HG03135 (cell line): ENCODE measurements around the gene PIEZO1.
"Not testable (repeated sequence)": the region's sequence is repeated elsewhere in the genome, so short reads cannot be mapped to it uniquely, and the experiment has no call there.

ENCODE experiments used
- ATAC-seq: cut with Tn5 transposase; IDR thresholded peaks from one replicate; pipeline ENCODE4 v1.9.1; 2021; ENCODE audit warnings: mild to moderate bottlenecking, moderate library complexity; ENCODE audit not compliant: unreplicated experiment

PIEZO1 gene, protein sequence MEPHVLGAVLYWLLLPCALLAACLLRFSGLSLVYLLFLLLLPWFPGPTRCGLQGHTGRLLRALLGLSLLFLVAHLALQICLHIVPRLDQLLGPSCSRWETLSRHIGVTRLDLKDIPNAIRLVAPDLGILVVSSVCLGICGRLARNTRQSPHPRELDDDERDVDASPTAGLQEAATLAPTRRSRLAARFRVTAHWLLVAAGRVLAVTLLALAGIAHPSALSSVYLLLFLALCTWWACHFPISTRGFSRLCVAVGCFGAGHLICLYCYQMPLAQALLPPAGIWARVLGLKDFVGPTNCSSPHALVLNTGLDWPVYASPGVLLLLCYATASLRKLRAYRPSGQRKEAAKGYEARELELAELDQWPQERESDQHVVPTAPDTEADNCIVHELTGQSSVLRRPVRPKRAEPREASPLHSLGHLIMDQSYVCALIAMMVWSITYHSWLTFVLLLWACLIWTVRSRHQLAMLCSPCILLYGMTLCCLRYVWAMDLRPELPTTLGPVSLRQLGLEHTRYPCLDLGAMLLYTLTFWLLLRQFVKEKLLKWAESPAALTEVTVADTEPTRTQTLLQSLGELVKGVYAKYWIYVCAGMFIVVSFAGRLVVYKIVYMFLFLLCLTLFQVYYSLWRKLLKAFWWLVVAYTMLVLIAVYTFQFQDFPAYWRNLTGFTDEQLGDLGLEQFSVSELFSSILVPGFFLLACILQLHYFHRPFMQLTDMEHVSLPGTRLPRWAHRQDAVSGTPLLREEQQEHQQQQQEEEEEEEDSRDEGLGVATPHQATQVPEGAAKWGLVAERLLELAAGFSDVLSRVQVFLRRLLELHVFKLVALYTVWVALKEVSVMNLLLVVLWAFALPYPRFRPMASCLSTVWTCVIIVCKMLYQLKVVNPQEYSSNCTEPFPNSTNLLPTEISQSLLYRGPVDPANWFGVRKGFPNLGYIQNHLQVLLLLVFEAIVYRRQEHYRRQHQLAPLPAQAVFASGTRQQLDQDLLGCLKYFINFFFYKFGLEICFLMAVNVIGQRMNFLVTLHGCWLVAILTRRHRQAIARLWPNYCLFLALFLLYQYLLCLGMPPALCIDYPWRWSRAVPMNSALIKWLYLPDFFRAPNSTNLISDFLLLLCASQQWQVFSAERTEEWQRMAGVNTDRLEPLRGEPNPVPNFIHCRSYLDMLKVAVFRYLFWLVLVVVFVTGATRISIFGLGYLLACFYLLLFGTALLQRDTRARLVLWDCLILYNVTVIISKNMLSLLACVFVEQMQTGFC (N-terminal part only)

DNA sequence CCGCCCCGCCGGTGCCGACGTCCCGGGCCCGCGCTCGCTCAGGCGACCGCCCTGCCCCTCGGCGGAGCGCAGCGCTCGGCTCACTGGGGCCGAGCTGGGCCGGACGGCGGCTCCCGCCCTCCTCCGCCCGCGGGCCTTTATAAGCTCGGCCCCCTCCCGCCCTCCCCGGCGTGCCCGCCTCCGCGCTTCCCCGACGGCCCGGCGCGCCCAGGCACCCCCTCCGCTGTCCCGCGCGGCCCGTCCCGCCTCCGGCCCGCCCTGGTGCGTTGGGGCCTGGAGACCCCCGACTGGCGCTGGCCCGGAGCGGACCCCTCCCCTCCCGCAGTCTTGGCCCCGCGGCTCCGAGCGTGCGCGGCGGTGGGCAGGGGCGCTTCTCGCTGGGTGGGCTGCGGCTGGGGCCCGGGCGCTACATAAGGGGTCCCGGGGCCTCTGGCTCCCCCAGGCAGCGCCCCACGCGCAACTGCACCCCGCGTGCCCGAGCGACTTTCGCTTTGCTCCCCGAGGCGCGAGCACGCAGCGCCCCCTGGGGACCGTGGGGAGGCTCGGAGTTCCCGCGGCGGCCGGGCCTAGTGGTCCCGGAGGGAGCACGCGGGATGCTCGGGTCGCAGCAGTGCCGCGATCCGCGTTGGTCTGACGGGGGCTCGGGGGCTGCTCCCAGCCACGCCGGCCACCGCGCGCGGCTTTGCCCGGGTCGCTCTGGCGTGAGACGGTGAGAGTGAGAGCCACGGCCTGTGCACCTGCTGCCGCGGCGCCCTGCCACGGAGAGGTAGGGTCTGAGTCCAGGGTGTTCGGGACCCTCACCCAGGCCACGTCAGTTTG, at the start of gene PIEZO1:
Gene PIEZO1, minus strand, starts transcription at position 115 of the 819 bp plus-strand sequence. CDS start 256 bp downstream, outside the sequence.
- ATAC-seq, result peak; percentile 32

DNA sequence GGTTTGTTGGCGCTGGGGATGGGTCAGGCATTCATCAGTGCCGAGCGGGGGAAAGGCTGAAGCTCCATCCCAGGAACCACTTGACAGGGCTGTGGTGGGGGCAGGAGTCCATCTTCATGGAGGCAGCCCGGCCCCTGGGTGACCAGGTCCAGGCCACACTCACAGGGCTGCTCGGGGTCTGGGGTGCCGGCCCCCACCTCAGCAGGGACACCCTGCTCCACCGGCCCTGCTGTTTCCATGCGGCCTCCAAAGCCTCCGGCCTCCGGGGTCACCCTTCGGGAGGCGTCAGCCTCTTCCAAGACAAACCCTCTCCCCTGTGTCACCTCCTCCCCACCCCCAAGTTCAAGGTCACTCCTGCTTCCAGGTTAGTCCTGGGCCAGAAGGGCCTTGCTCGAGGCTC, 49.6 kb upstream of the PIEZO1 start:
- no peak for ATAC-seq

DNA sequence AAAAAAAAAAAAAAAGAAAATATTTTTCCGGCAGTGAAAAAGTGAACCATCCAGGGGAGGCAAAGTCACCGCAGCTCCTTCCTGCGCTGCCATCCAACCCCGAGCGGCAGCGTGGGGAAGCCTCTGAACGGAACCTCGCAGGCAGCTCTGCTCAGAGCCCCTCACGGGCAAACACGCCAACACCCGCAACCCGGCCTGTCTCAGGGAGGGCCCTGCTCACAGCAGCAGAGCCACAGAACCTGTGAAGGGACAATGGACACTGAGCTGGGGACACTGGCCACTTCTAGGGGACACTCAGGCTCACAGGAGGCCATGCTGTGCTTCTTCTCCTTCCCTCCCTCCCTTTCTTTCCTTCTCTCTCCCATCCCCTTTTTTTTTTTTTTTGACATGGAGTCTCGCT, 48.1 kb upstream of the PIEZO1 start:
- no peak for ATAC-seq

DNA sequence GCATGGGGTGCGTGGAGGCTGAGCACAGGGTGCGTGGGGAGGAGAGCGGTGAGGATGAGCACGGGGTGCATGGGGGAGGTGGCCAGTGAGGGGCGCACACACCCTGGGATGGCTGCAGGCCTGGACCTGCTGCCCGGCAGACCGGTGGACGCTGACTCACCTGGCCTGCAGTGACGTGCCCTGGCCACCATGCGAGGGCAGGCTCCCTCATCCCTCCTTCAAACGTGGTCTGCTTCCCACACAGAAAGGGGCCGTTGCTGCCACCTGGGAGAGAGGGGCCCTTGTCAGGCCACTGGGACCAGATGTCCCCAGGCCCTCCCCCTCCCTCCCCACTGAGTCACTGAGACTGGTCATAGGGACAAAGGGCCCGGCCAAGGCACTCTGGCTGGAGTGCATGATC, 46.8 kb upstream of the PIEZO1 start:
- no peak for ATAC-seq

DNA sequence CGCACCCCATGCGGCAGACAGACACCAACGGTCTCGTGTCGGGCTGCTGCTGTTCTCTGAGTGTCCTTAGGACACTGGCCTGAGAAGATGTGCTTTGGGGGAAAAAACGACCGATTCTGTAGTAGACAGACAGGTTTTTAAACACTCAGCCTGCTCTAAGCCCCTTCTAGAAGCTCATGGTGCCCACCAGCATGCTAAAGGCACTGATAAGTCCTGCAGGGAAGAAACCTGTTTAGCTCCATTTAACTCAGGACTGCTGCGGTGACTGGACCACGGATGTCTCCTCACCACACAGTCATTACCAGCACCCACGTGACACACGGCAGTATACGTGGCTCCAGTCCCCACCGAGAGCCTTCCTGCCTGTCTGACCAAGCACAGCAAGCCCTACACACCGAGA, 45.8 kb upstream of the PIEZO1 start:
- ATAC-seq, result no peak

DNA sequence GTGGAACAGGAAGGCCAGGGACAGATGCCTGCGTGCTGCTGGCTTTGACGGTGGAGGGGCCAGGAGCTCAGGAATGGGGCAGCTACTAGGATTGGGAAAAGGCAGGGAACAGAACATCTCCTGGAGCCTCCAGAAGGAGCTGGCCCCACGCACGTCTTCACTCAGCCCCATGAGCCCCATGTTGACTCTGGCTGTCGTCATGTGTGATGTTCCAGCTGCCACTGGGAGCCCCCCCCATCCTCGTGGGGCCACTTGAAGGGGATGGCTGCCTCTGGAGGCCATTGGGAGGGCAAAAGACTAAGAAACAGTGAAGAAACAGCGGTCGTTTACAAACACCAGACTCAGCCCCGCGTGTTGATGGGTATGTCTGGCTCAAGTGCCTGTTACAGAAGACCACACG, 45.2 kb upstream of the PIEZO1 start:
- no peak for ATAC-seq

DNA sequence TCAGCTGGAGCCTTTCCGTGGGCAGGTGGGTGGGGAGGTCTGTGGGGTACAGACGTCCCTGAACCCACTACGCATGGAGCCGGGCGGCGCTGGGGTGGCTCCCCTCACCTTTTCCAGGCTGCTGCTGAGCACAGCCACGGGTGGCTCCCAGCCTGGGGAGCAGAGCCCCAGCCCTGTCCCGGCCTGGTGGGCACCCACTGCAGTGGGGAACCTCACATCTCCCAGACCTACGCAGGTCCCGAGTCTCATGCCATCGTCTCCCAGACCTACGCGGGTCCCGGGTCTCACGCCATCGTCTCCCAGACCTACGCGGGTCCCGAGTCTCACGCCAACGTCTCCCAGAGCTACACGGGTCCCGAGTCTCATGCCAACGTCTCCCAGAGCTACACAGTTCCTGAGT, 43.7 kb upstream of the PIEZO1 start:
- ATAC-seq, result no peak

DNA sequence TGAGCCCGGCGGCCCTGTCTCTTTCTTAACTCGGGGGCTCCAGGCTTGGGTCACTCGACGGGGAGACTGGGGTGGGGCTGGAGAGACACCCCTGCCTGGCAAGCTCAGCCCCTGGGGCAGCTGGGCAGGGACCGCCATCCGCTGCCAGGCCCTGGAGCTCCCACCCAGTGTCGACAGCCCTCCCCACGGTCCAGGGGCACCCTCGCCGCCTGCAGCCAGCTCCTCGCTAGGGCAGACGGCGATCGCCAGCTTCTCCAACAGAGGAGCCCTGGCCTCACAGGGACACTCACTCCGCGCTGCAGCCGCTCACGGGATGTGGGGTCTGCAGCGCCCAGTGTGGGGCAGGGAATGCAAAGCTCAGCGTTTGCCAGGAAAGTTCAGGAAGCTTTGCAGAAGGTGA, 42.7 kb upstream of the PIEZO1 start:
- no peak for ATAC-seq

DNA sequence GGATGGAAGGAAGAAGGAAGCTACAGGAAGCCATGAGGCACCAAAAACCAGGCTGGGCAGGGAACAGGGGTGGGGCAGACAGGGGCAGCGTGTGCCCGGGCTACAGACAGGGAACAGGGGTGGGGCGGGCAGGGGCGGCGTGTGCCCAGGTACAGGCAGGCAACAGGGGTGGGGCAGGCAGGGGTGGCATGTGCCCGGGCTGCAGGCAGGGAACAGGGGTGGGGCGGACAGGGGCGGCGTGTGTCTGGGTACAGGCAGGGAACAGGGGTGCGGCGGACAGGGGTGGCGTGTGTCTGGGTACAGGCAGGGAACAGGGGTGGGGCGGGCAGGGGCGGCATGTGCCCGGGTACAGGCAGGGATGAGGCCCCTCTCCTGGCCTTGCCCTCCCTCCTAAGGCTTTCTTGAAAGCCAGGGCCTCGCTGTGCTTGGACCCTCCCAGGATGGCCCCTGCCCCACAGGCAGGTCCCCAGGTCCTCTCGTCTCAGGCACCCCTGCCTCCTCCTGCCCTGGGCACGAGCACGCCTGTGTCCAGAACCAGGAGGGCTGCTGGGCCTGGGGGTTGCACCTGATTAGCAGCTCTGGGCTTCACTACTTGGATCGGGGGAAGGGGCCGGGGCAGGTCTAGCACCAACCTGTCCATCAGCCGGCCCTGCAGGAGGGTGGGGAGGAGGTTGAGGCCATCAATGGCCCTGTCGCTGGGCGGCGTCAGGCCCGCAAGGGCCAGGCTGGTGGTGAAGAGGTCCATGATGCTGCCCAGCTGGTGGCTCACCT, 41.2 kb upstream of the PIEZO1 start:
- no peak for ATAC-seq

DNA sequence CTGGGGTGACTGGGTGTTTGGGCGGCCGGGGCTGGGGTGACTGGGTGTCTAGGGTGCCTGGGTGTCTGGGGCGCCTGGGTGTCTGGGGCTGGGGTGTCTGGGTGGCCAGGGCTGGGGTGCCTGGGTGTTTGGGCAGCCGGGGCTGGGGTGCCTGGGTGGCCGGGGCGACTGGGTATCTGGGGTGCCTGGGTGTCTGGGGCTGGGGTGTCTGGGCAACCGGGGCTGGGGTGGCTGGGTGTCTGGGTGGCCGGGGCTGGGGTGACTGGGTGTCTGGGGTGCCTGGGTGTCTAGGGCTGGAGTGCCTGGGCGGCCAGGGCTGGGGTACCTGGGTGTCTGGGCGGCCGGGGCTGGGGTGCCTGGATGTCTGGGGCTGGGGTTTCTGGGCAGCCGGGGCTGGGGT, 40.1 kb upstream of the PIEZO1 start:
- ATAC-seq, result no peak

DNA sequence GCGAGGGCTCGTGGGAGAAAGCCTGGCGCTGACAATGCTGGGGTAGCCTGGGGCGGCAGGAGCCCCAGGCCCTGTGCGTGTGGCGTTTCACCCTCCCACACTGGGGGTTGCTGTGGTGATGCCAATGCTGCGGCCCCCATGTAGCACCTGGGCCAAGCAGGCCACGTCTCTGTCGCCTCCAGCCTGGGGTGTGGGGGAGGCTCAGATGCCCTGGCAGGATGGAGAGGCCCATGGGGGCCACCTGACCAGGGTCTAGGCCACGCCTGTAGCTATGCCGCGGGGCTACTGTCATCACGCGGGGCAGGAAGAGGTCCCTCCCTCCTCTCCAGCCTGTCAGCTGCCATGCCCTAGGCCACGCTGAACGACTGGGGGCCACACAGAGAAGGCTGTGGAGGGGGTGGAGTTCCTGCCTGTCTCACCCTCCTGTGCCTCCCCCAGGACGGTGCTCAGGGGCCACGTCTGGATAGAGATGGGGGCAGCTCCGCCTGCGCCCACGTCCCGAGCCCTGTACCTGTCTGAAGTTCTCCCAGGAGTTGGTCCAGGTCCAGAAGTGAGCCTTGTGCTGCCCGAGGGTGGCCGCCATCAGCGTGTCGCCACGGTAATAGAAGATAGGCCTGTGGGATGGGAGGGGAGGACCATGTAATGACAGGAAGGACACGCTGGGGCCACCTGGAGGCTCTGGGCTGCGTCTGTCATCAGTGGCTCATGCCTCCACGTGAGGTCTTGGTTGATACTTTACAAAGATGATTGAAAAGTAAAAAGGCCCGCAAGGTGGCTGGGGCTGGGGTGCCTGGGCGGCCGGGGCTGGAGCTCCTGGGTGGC, 39.4 kb upstream of the PIEZO1 start:
- no peak for ATAC-seq

DNA sequence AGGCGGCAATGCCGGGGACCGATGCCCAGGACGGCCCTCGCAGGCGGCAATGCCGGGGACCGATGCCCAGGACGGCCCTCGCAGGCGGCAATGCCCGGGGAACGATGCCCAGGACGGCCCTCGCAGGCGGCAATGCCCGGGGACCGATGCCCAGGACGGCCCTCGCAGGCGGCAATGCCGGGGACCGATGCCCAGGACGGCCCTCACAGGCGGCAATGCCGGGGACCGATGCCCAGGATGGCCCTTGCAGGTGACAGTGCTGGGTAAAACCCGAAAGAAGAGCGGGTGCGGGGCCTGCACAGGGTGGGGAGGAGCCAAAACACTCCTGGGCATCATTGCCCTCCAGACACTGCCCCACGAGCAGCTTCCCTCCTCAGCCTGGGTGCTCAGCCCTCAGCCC, 38.6 kb upstream of the PIEZO1 start:
- ATAC-seq, result not testable (repeated sequence)

DNA sequence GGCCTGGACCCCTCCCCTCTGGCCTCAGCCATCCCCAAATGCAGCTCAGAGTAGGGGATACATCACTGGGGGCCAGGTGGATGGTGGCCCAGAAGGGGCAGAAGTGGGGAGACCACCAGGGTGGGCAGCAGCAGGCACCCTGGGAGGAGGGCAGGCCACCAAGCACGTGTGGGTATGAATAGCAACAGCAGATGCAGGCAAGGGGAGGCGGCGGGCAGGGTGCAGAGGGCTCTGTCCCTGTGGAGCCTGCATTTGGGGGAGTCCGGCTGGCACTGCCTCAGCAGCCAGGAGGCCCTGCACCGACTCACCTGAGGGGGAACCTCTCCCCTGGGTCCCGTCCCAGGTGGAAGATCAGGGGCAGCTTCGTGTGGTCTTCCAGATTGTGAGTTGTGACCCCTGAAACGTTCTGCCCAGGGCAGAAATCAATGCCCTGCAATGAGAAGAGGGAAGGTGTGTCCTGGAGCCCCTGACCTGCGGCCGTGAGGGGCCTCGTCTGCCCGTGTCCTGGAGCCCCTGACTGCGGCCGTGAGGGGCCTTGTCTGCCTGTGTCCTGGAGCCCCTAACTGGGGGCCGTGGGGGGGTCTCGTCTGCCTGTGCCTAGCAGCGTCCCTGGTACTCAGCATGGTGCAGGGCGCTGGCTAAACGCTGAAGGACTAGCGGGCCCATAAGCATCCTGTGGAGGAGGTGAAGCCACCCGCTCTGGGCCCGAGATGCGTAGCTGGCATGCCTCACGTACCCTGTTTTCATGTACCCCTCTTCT, 37.4 kb upstream of the PIEZO1 start:
- ATAC-seq, result no peak

DNA sequence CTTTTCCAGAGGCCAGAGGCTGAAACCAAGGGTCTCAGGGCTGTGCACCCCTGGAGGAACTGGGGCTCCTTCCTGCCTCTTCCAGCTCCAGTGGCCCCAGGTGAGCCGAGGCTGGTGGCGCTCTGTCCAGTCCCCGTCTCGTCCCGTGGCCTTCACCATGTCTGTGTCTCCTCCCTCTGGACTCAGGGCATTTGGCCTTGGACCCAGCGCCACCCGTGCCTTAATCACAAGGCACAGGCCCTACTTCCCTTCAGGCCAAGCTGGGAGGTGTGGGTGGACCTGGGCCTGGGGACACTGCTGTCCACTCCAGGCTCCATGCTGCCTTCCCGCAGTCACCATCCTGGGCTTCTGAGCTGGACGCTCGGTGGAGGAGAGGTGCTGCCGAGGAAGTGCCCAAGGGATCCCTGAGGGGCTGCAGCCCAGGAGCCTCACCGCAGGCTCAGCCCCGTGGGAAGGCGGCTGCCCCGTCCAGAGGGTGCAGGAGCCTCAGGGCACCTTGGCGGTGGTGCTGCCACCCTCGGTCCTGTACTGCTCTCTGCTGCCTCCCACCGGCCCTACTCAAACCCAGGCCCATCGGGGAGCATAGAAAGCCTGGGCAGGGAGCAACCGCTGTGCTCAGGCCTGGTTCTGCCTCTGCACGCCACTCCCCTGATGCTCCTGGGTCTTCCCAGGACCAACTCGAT, 36.3 kb upstream of the PIEZO1 start:
- no peak for ATAC-seq

DNA sequence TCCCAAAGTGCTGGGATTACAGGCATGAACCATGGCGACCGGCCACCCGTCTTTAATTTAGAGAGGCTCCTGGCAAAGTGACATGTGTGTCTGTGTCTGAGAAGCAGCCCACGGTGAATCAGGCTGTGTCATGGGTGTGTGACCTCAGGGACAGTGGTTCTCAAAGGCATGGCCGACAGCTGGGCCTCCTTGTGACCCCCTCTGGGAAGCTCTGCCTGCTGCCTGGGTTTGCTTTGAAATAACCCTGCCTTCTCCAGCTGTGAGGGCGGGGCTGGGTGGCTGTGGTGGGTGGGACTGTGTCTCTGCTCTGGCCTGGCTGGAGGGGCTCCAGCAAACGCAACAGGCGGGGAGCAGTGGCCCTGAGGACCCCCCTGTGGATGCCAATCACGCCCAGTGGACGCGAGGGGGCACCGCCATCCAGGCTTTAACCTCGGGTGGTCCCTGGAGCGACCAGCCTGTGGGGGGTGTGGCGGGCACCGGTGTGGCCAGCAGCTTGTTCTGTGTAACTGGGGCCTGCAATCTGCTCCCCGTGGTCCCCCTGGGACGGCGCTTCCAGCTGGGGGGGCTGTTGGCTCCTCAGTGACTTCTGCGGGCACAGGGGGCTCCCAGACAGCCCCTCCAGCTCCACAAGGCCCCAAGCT, 35.5 kb upstream of the PIEZO1 start:
- no peak for ATAC-seq

DNA sequence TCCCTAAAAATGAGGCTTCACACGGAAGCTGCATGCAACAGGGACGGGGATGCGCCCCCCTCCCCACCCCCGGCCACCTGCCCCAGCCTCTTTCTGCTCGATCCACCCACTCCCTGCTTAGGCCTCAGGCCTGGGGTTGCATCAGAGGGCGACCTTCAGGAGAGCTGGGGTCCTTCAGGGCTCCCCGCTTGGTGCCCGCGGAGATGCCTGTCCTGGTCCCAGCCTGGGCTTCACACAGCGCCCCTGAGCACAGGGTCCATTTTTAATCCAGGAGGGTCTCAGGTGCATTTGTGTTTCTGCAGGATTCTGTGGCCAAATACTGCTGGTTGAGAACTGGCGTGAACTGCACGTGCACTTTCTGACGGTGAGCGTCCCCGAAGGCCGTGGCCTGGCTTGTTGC, 34.1 kb upstream of the PIEZO1 start:
- ATAC-seq, result no peak

DNA sequence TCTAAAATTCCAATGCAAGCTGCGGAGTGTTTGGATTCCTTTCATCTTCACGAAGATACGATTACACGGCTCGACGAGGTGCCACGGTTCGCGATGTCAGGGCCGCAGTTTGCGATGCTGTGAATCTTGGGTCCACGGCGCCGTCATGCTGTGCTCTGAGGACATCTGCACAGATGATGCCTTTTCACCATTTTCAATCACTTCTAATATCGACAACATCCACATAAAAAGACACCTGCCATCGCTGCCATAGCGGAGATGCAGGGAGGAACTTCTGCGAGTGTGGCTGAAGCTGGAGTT, 33.5 kb upstream of the PIEZO1 start:
- ATAC-seq, result no peak
